Esophagus muscularis mucosa (tissue), 4 donors: ENCODE data around the gene CAMLG.

Source experiments
- EP300 ChIP-seq: sonication (generic); formaldehyde crosslinking; IDR thresholded peaks from one replicate; pipeline ENCODE4 v1.6.1; 2017; ENCODE audit warnings: antibody characterized with exemption
- POLR2AphosphoS5 ChIP-seq, 2 donors: sonication (generic); formaldehyde crosslinking; IDR thresholded peaks; one replicate each; pipeline ENCODE4 v1.6.1; 2017; ENCODE audit warnings: antibody characterized with exemption in 2 of 2
- TF ChIP-seq, protein P1 (sequence below), 3 experiments: fragments of 200-600 bp in 2 of 3; fragments of 450-650 bp in 1 of 3; sonication (generic) in 2 of 3; IDR thresholded peaks; one replicate each; pipeline ENCODE4 v1.5.1; 2017 to 2019; ENCODE audit warnings: antibody characterized with exemption in 3 of 3, mild to moderate bottlenecking in 2 of 3, moderate library complexity in 1 of 3

DNA sequence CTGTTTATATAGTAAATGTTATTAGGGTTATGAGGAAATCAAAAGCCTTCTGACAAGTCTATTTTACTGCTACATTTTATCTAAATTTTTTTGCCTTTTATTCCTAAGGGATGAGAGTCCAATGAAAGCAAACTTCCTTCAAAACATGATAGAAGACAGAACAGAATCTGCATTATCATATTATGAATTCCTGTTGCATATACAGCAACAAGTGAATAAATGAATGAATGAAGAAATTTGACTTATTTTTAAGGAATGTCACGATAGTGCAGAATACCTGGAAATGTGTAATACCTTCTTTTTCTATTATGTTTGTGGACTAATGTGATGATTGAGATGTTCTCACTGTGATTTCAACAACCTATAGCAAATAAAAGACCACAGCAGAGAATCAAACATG, 13.5 kb upstream of the CAMLG start:
- TF ChIP-seq, protein P1, sequence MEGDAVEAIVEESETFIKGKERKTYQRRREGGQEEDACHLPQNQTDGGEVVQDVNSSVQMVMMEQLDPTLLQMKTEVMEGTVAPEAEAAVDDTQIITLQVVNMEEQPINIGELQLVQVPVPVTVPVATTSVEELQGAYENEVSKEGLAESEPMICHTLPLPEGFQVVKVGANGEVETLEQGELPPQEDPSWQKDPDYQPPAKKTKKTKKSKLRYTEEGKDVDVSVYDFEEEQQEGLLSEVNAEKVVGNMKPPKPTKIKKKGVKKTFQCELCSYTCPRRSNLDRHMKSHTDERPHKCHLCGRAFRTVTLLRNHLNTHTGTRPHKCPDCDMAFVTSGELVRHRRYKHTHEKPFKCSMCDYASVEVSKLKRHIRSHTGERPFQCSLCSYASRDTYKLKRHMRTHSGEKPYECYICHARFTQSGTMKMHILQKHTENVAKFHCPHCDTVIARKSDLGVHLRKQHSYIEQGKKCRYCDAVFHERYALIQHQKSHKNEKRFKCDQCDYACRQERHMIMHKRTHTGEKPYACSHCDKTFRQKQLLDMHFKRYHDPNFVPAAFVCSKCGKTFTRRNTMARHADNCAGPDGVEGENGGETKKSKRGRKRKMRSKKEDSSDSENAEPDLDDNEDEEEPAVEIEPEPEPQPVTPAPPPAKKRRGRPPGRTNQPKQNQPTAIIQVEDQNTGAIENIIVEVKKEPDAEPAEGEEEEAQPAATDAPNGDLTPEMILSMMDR (IDR thresholded peaks at IDR 0.05) = no peak
- TF ChIP-seq POLR2AphosphoS5 (IDR thresholded peaks at IDR 0.05) (no peak), EP300 (no peak)
